Measurements from ENCODE around the gene CALML6. TPM values are rescaled to one million over a fixed set of nuclear protein-coding genes. Genes with fewer than 3 reads are reported as not detected.

The CALML6 gene
- total and polyA plus RNA-seq, 2 of the 8 experiments (the other 6 are each of a cell fraction or from before 2014, with no cell fraction given), result 0.54 to 1.3 TPM

DNA sequence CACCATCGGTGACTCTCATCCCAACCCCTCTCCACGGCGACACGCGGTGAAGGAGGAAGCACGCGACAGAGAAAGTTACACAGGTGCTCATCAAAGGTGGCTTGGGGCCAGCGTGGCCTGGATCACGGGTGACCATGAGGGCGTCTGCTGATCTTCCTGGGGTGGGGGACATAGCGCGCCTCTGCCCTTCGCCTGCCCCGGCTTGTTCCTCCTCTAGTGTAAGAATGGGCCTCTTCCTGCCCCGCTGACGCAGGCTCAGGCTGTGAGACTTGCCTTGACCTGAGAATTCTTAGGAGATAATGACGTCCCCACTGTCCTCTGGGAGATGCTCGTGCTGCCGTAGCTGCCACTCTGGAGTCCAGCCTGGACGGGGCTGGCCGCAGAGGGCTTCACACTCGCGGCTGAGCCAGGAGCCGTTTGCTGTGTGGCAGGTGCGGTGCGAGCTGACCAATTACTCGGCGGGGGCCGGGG, 43.0 kb downstream of the CALML6 start (continued):
- no peak for TF ChIP-seq CREB1 (IDR thresholded peaks at IDR 0.05)
